Esophagus (tissue), 2 donors: ENCODE measurements around the gene ATP2C1. TPM values are rescaled to one million over a fixed set of nuclear protein-coding genes. Genes with fewer than 3 reads are reported as not detected.

Experiments used
- H3K27ac ChIP-seq, 2 donors: one replicate each; pipeline ENCODE4 v1.5.1; 2013; ENCODE audit warnings: low read depth in 2 of 2, mild to moderate bottlenecking in 2 of 2, inconsistent platforms in 1 of 2, low read length in 1 of 2, moderate library complexity in 1 of 2
- H3K27me3 ChIP-seq, 2 donors: one replicate each; pipeline ENCODE4 v1.6.1; 2013; ENCODE audit warnings: low read length in 2 of 2, control low read depth in 1 of 2, mild to moderate bottlenecking in 1 of 2; ENCODE audit not compliant: insufficient read depth in 2 of 2, control insufficient read depth in 1 of 2
- H3K36me3 ChIP-seq, 2 donors: one replicate each; pipeline ENCODE4 v1.6.1; 2013; ENCODE audit warnings: low read length in 1 of 2; ENCODE audit not compliant: control insufficient read depth in 2 of 2, insufficient read depth in 2 of 2
- H3K4me1 ChIP-seq, 2 donors: one replicate each; pipeline ENCODE4 v1.6.1; 2013; ENCODE audit warnings: low read length in 1 of 2; ENCODE audit not compliant: control insufficient read depth in 2 of 2, insufficient read depth in 2 of 2
- H3K4me3 ChIP-seq, 2 donors: one replicate each; pipeline ENCODE4 v1.5.1; 2013; ENCODE audit warnings: low read length in 2 of 2, mild to moderate bottlenecking in 2 of 2, low read depth in 1 of 2, moderate library complexity in 1 of 2
- H3K9me3 ChIP-seq, 2 donors: one replicate each; pipeline ENCODE4 v1.6.1; 2013; ENCODE audit warnings: mild to moderate bottlenecking in 2 of 2, low read depth in 1 of 2, low read length in 1 of 2, moderate library complexity in 1 of 2; ENCODE audit not compliant: control insufficient read depth in 2 of 2, insufficient read depth in 1 of 2
- WGBS, 2 donors: extraction: QIAGEN DNeasy Blood & Tissue Kit; methylation state at CpG; one replicate each; pipeline ENCODE4 v1.1.7; 2013; 5-methylcytosine and 5-hydroxymethylcytosine counted together
- polyA plus RNA-seq, 2 donors: library from polyadenylated mRNA; stranded (reverse); fragments of 200-250 nt; gene quantifications; one replicate each; pipeline ENCODE4 v1.2.3, GENCODE V29; 2013
- donor health status: healthy with polysubstance abuse.
- donor health status: Bipolar disorder and iron deficiency.

Gene ATP2C1
- polyA plus RNA-seq, 2 donors = 19.9 to 23.0 TPM

- no peaks in the 10 kb centered on the region for H3K4me1 ChIP-seq
- 84 to 85% methylated on average over 2 of the region's 2 CpGs for WGBS, 2 donors
- H3K36me3 ChIP-seq = no peaks in the 10 kb centered on the region
- H3K9me3 ChIP-seq = no peaks in the 10 kb centered on the region
- no peak overlapping the region for H3K4me3 ChIP-seq
- no peaks in the 10 kb centered on the region for H3K27me3 ChIP-seq
- no peak overlapping the region for H3K27ac ChIP-seq
These were observed 39.1 kb downstream of the ATP2C1 start for GRCh38 chr3:130932979-130933378.

GRCh38 chr3:130933801-130934345 is 40.0 kb downstream of the ATP2C1 start:
- no peaks in the 10 kb centered on the region for H3K9me3 ChIP-seq
- H3K27ac ChIP-seq = no peak overlapping the region
- H3K4me3 ChIP-seq = no peak overlapping the region
- H3K27me3 ChIP-seq = no peaks in the 10 kb centered on the region
- H3K4me1 ChIP-seq = no peaks in the 10 kb centered on the region
- 92% methylated on average over 1 of the region's 1 CpG for WGBS, 2 donors
- H3K36me3 ChIP-seq = peaks cover 0 to 3% of the 10 kb centered on the region in 2 donors

GRCh38 chr3:130934442-130935089 is 40.7 kb downstream of the ATP2C1 start:
- no peaks in the 10 kb centered on the region for H3K27me3 ChIP-seq
- no peaks in the 10 kb centered on the region for H3K9me3 ChIP-seq
- H3K4me3 ChIP-seq = no peak overlapping the region
- peaks cover 0 to 3% of the 10 kb centered on the region in 2 donors for H3K36me3 ChIP-seq
- no peak overlapping the region for H3K27ac ChIP-seq
- WGBS, 2 donors = 87 to 91% methylated on average over 4 of the region's 4 CpGs
- H3K4me1 ChIP-seq = no peaks in the 10 kb centered on the region

- Histone ChIP-seq H3K9me3 (no peaks in the 10 kb centered on the region), H3K36me3 (peaks cover 0 to 3% of the 10 kb centered on the region in 2 donors), H3K27me3 (no peaks in the 10 kb centered on the region), H3K4me3 (no peak overlapping the region), H3K4me1 (no peaks in the 10 kb centered on the region), H3K27ac (no peak overlapping the region)
- WGBS, 2 donors = 97% methylated on average over 4 of the region's 4 CpGs
These were observed 42.0 kb downstream of the ATP2C1 start for GRCh38 chr3:130935761-130936492.

GRCh38 chr3:130939753-130940152 is 45.9 kb downstream of the ATP2C1 start:
- peaks cover 0 to 3% of the 10 kb centered on the region in 2 donors for H3K36me3 ChIP-seq

GRCh38 chr3:130941793-130942192 is 47.9 kb downstream of the ATP2C1 start:
- H3K36me3 ChIP-seq = peaks cover 3 to 6% of the 10 kb centered on the region in 2 donors
- no peak overlapping the region for H3K27ac ChIP-seq
- H3K27me3 ChIP-seq = no peaks in the 10 kb centered on the region
- no peak overlapping the region for H3K4me3 ChIP-seq
- H3K9me3 ChIP-seq = no peaks in the 10 kb centered on the region
- no peaks in the 10 kb centered on the region for H3K4me1 ChIP-seq

More at GRCh38 chr3:130939753-130940152, 45.9 kb downstream of the ATP2C1 start:
- Histone ChIP-seq H3K9me3 (no peaks in the 10 kb centered on the region), H3K4me3 (no peak overlapping the region), H3K27ac (no peak overlapping the region), H3K27me3 (no peaks in the 10 kb centered on the region), H3K4me1 (no peaks in the 10 kb centered on the region)

GRCh38 chr3:130946882-130947281 is 53.0 kb downstream of the ATP2C1 start:
- 90 to 97% methylated on average over 3 of the region's 3 CpGs for WGBS, 2 donors
- Histone ChIP-seq H3K27ac (no peak overlapping the region), H3K36me3 (peaks cover 0 to 11% of the 10 kb centered on the region in 2 donors), H3K4me1 (no peaks in the 10 kb centered on the region), H3K27me3 (no peaks in the 10 kb centered on the region), H3K9me3 (no peaks in the 10 kb centered on the region), H3K4me3 (no peak overlapping the region)

GRCh38 chr3:130948001-130948773 is 54.3 kb downstream of the ATP2C1 start:
- Histone ChIP-seq H3K27ac (no peak overlapping the region), H3K27me3 (no peaks in the 10 kb centered on the region), H3K36me3 (peaks cover 0 to 11% of the 10 kb centered on the region in 2 donors), H3K9me3 (no peaks in the 10 kb centered on the region), H3K4me3 (no peak overlapping the region), H3K4me1 (no peaks in the 10 kb centered on the region)
- 98% methylated on average over 2 of the region's 2 CpGs for WGBS, 2 donors

GRCh38 chr3:130948929-130949328 is 55.0 kb downstream of the ATP2C1 start:
- peaks cover 0 to 11% of the 10 kb centered on the region in 2 donors for H3K36me3 ChIP-seq
- no peaks in the 10 kb centered on the region for H3K4me1 ChIP-seq

More at GRCh38 chr3:130948929-130949328, 55.0 kb downstream of the ATP2C1 start:
- Histone ChIP-seq H3K4me3 (no peak overlapping the region), H3K9me3 (no peaks in the 10 kb centered on the region), H3K27ac (no peak overlapping the region), H3K27me3 (no peaks in the 10 kb centered on the region)
- WGBS, 2 donors = 89% methylated on average over 3 of the region's 3 CpGs
